ENCODE data around the gene IDUA. TPM values are rescaled to one million over a fixed set of nuclear protein-coding genes. Genes with fewer than 3 reads are reported as not detected.
A peak's percentile ranks its signal among the peaks of the same experiment; 100 is the strongest.
"Not testable (repeated sequence)": the region's sequence is repeated elsewhere in the genome, so short reads cannot be mapped to it uniquely, and the experiment has no call there.

The IDUA gene
- total and polyA plus RNA-seq, 2 of the 4 experiments (the other 2 are of a cell fraction) = 0.72 to 12.5 TPM

DNA sequence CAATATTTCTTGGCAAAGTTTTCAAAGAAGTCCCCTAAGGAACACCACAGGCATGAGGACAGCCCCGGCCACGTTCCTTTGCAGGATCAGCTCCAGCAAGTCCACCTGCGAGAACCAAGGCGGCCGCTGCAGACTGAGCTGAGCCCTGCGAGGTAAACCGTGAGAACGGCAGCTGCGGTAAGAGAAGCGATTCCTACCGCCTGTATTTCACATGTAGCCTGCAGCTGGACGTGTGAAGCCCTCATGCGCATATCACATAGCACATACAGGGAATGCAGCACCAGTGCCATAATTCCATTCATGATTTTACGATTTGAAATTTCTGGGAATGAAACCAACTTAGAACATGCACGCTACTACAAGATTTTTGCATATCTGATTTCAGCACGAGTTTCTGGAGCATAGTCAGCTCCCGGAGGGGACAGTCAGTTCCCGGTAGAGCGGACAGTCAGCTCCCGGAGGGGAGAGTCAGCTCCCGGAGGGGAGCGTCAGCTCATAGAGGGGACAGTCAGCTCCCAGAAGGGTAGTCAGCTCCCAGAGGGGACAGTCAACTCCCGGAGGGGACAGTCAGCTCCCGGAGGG, 66.3 kb downstream of the IDUA start:
- no TSS peak for BruUV-seq (replicated peaks)
- no peak overlapping the region for H4K8ac ChIP-seq (ENCODE audit: low read depth in 2 of 2, low read length in 2 of 2)
- H3K9me3 ChIP-seq (ENCODE audit: control insufficient read depth, insufficient read depth, low read length) = 0 out of 2 replicates have a peak, but pooled peaks cover 2% of the 10 kb centered on the region
- peak; percentile 86 for DNase-seq
- no peaks in the 10 kb centered on the region for H3K36me3 ChIP-seq (ENCODE audit: control insufficient read depth, insufficient read depth, low read length)
- H3K4me2 ChIP-seq (ENCODE audit: low read depth, low read length) = peak overlapping the region; percentile 1
- H4K5ac ChIP-seq (ENCODE audit: low read depth, low read length) = no peak overlapping the region
- ChIA-PET POLR2A (ENCODE audit: unreplicated experiment) (no interaction called here), CTCF (no interaction called here)
- no peak overlapping the region for H3K4ac ChIP-seq (ENCODE audit: low read depth, low read length)
- H2BK20ac ChIP-seq (ENCODE audit: low read depth, low read length) = no peak overlapping the region
- no peak overlapping the region for H2AFZ ChIP-seq (replicated peaks; ENCODE audit: low read length, poor library complexity)
- ATAC-seq (ENCODE audit: low read depth) = peak; percentile 81
- peaks cover 40% of the 10 kb centered on the region for H3K27me3 ChIP-seq (ENCODE audit: control insufficient read depth, insufficient read depth, low read length)
- H2AK5ac ChIP-seq (ENCODE audit: low read depth, low read length) = no peak overlapping the region
- H2BK5ac ChIP-seq (ENCODE audit: low read depth, low read length, poor library complexity, severe bottlenecking) = no peak overlapping the region
- no peak overlapping the region for H4K91ac ChIP-seq (ENCODE audit: insufficient read depth, low read depth, low read length)
- no peak overlapping the region for H2AK9ac ChIP-seq (replicated peaks; ENCODE audit: low read depth, low read length, poor library complexity)
- H3K56ac ChIP-seq (ENCODE audit: extremely low read depth, insufficient read depth, low read length) = no peak overlapping the region
- dilution Hi-C loops (cut with HindIII; ENCODE audit: low sequenced_read_pairs, unreplicated experiment) = no loop called here
- no peak overlapping the region for H2BK120ac ChIP-seq (ENCODE audit: low read depth, low read length)
- no peak overlapping the region; the same call in 1 of the 2 replicates for H3K23ac ChIP-seq (ENCODE audit: low read depth, low read length)
- intact Hi-C loops (cut with micrococcal nuclease) = no loop called here
- H3K14ac ChIP-seq (replicated peaks; ENCODE audit: low read depth, low read length) = no peak overlapping the region
- H3K9me1 ChIP-seq (ENCODE audit: insufficient read depth, low read length) = no peaks in the 10 kb centered on the region
- H4K20me1 ChIP-seq (ENCODE audit: insufficient read depth, low read length) = no peaks in the 10 kb centered on the region
- H3K79me1 ChIP-seq (ENCODE audit: low read depth in 1 of 2, low read length in 2 of 2) = no peaks in the 10 kb centered on the region
- no peak overlapping the region for H2BK15ac ChIP-seq (ENCODE audit: low read depth, low read length)
- in situ Hi-C loops (cut with MboI; ENCODE audit: low sequenced_read_pairs) = no loop called here
- H3K18ac ChIP-seq (ENCODE audit: low read depth, low read length) = no peak overlapping the region
- H3K4me1 ChIP-seq (ENCODE audit: control insufficient read depth, insufficient read depth, low read length) = peaks cover 5% of the 10 kb centered on the region; the same call in 1 of the 2 replicates
- WGBS, 2 experiments (ENCODE audit: extremely low coverage in 2 of 2, insufficient read length in 1 of 2) = 32% methylated on average over 5 of the region's 24 CpGs; no CpG with 5 or more reads in 1 of the 2 experiments
- no peak overlapping the region for H3K27ac ChIP-seq (ENCODE audit: insufficient read depth, low read length)
- no peak overlapping the region for H3K9ac ChIP-seq (ENCODE audit: low read depth, low read length)
- H3K4me3 ChIP-seq (ENCODE audit: insufficient read depth, low read depth, low read length) = no peak overlapping the region
- TF ChIP-seq MXI1 (IDR thresholded peaks at IDR 0.05; ENCODE audit: borderline replicate concordance, low read depth, low read length) (peak; percentile 15; the same call in 1 of the 2 replicates), MAFK (IDR thresholded peaks at IDR 0.05; ENCODE audit: low read depth, low read length) (no peak), BHLHE40 (IDR thresholded peaks at IDR 0.05; ENCODE audit: low read depth, low read length) (peak; percentile 77)

DNA sequence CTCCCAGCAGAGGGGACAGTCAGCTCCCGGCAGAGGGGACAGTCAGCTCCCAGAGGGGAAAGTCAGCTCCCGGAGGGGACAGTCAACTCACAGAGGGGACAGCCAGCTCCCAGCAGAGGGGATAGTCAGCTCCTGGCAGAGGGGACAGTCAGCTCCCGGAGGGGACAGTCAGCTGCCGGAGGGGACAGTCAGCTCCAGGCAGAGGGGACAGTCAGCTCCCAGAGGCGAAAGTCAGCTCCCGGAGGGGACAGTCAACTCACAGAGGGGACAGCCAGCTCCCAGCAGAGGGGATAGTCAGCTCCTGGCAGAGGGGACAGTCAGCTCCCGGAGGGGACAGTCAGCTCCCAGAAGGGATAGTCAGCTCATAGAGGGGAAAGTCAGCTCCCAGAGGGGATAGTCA, 67.0 kb downstream of the IDUA start:
- dilution Hi-C loops (cut with HindIII; ENCODE audit: low sequenced_read_pairs, unreplicated experiment) = not testable (repeated sequence)

More for the DNA sequence above, 67.0 kb downstream of the IDUA start:
- H2AK9ac ChIP-seq (replicated peaks; ENCODE audit: low read depth, low read length, poor library complexity); H3K4ac ChIP-seq (ENCODE audit: low read depth, low read length); H3K18ac ChIP-seq (ENCODE audit: low read depth, low read length); H2BK20ac ChIP-seq (ENCODE audit: low read depth, low read length); H3K14ac ChIP-seq (replicated peaks; ENCODE audit: low read depth, low read length); H3K36me3 ChIP-seq (ENCODE audit: control insufficient read depth, insufficient read depth, low read length); H3K9ac ChIP-seq (ENCODE audit: low read depth, low read length); ATAC-seq (ENCODE audit: low read depth); H4K91ac ChIP-seq (ENCODE audit: insufficient read depth, low read depth, low read length); H2AK5ac ChIP-seq (ENCODE audit: low read depth, low read length); H3K9me3 ChIP-seq (ENCODE audit: control insufficient read depth, insufficient read depth, low read length); intact Hi-C loops (cut with micrococcal nuclease); DNase-seq; H3K4me3 ChIP-seq (ENCODE audit: insufficient read depth, low read depth, low read length); H3K79me1 ChIP-seq (ENCODE audit: low read depth in 1 of 2, low read length in 2 of 2); H2BK120ac ChIP-seq (ENCODE audit: low read depth, low read length); H3K4me2 ChIP-seq (ENCODE audit: low read depth, low read length); POLR2A ChIA-PET (ENCODE audit: unreplicated experiment); H3K56ac ChIP-seq (ENCODE audit: extremely low read depth, insufficient read depth, low read length); in situ Hi-C loops (cut with MboI; ENCODE audit: low sequenced_read_pairs); BruUV-seq (replicated peaks); H4K5ac ChIP-seq (ENCODE audit: low read depth, low read length); CTCF ChIA-PET; H3K27ac ChIP-seq (ENCODE audit: insufficient read depth, low read length); H3K23ac ChIP-seq (ENCODE audit: low read depth, low read length); H2AFZ ChIP-seq (replicated peaks; ENCODE audit: low read length, poor library complexity); H2BK15ac ChIP-seq (ENCODE audit: low read depth, low read length); H2BK5ac ChIP-seq (ENCODE audit: low read depth, low read length, poor library complexity, severe bottlenecking); H4K20me1 ChIP-seq (ENCODE audit: insufficient read depth, low read length); H3K4me1 ChIP-seq (ENCODE audit: control insufficient read depth, insufficient read depth, low read length); H3K9me1 ChIP-seq (ENCODE audit: insufficient read depth, low read length); H4K8ac ChIP-seq (ENCODE audit: low read depth in 2 of 2, low read length in 2 of 2): not testable (repeated sequence)
- 81% methylated on average over 2 of the region's 7 CpGs; no CpG with 5 or more reads in 1 of the 2 experiments for WGBS, 2 experiments (ENCODE audit: extremely low coverage in 2 of 2, insufficient read length in 1 of 2)
- peaks cover 47% of the 10 kb centered on the region for H3K27me3 ChIP-seq (ENCODE audit: control insufficient read depth, insufficient read depth, low read length)
